Fibroblast of the aortic adventitia (primary cell): ENCODE measurements around the gene CERS6. TPM values are rescaled to one million over a fixed set of nuclear protein-coding genes. Genes with fewer than 3 reads are reported as not detected.

Experiments used
- DNase-seq: peaks from one replicate; pipeline ENCODE4 v3.0.0-alpha.2; 2010; ENCODE audit warnings: low read depth
- H3K4me3 ChIP-seq: 2 replicates; pipeline ENCODE4 v1.5.1; 2011; ENCODE audit warnings: low read depth, mild to moderate bottlenecking, control low read depth, low read length, moderate library complexity
- total RNA-seq: library from RNA; depleted of rRNA; stranded (reverse); fragments of >200 nt; gene quantifications from 2 replicates; pipeline ENCODE4 v1.2.3, GENCODE V29; 2012; ENCODE audit warnings: low replicate concordance
- TF ChIP-seq, protein P1 (sequence below): IDR thresholded peaks from 2 replicates; pipeline ENCODE4 v1.5.1; 2011; ENCODE audit warnings: mild to moderate bottlenecking, low read length, control low read depth, inconsistent platforms; ENCODE audit not compliant: insufficient read depth

CERS6 gene
- total RNA-seq, 1 donor: 14.2 TPM

DNA sequence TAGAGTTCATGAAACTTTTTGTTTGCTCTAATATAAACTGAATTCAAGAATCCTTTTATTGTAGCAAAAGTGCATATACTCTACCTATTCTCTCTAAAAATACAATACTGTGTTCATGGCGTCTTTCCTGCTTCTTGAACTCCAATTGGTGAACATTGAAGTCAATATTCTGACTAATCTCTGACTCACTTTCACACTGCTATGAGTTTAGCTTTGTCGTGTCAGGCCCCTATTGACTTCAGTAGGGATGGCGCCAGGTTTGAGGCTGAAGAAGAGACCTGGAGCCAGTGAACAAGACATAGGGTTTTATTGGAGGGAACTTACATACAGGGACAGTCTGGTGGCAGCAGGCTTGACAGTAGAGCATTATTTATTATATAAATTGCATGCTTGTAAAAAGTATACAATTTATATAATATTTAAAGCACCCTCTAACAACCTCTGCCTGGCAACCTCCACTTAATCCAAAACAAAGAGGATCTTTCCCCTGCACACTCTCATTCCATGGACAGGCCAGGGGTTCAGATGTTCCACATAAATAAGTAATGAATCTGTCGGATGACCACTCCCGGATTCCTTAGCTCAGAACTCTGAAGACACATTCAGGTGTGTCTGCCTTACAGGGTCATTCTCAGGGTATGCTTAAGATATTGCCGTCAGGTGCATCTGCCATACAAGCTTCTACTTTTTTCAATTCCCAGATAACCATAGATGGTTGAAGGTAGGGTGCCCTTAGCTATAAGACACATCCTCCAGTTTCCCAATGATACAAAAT lies 141.0 kb downstream of the CERS6 start:
- TF ChIP-seq, protein P1, sequence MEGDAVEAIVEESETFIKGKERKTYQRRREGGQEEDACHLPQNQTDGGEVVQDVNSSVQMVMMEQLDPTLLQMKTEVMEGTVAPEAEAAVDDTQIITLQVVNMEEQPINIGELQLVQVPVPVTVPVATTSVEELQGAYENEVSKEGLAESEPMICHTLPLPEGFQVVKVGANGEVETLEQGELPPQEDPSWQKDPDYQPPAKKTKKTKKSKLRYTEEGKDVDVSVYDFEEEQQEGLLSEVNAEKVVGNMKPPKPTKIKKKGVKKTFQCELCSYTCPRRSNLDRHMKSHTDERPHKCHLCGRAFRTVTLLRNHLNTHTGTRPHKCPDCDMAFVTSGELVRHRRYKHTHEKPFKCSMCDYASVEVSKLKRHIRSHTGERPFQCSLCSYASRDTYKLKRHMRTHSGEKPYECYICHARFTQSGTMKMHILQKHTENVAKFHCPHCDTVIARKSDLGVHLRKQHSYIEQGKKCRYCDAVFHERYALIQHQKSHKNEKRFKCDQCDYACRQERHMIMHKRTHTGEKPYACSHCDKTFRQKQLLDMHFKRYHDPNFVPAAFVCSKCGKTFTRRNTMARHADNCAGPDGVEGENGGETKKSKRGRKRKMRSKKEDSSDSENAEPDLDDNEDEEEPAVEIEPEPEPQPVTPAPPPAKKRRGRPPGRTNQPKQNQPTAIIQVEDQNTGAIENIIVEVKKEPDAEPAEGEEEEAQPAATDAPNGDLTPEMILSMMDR: no peak
- no peak for DNase-seq
- no peak overlapping the region for H3K4me3 ChIP-seq

DNA sequence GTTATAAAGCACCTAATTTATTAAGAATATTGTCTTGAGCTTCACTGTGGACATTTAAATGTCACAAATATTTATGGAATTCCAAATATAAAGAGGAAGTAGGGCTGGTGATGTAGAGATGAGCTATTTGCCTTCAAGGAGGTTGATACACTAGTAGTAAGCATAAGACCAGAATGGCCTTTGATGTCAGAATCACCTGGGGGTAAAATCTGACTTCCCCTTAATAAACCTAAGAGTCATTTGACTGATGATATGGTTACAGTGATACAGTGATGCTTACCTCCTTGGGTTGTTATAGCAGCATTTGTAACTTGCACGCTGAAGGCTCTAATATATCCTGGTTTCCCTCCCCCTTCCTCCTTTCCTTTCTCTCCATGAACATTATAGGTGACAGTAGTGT lies 143.7 kb downstream of the CERS6 start:
- H3K4me3 ChIP-seq: no peak overlapping the region
- no peak for DNase-seq
- TF ChIP-seq, protein P1: no peak

DNA sequence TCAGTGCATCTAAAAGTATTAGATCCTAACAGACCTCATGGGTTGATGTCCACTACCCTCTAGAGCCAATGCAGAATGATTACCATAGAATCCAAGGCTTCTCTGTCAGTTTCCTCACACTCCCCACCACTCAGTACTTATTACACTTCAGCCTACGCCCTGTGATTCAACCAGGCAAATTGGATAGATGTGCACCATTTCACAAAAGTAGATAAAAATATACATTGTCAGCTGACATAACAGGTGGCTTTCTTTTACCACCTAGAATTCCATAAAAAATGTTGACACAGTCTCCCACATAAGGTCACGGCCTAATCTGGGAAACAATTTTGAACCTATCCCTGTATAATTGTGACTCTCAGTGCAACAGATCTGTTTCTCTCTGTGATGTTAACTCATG lies 144.9 kb downstream of the CERS6 start:
- DNase-seq: no peak
- TF ChIP-seq, protein P1: no peak
- no peak overlapping the region for H3K4me3 ChIP-seq

DNA sequence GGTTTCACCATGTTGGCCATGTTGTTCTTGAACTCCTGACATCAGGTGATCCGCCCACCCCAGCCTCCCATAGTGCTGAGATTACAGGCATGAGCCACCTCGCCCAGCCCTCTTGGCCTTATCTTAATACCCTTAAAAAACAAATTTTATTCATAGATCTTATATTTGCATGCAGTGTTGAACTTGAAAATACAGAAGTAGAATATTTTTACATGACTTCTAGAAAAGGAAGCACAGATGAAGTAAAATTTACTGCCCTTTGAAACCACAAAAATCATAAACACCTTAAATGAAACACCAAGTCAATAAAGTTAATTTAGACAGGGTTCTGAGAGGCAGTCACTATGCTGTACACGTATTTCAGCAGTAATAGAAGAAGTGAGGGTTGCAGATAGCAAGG lies 145.7 kb downstream of the CERS6 start:
- H3K4me3 ChIP-seq: no peak overlapping the region
- no peak for DNase-seq
- TF ChIP-seq, protein P1: no peak

DNA sequence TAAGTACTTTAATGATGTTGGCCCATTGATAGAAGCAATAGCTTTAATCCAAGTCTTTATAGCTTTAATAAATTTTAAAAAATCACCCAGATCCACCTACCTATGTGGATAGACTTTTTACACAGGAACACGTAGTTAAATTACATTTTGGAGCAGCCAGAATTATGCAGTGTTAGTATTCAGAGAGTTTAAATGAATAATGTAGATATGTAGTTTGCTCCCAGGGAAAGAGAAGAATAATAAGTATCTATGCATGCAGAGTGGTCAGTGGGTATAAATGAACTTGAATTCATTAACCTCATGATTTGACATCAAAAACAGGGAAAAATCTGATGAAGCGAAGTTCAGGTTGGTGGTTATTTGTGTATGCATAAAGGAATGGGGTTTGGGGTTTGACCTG lies 146.3 kb downstream of the CERS6 start:
- H3K4me3 ChIP-seq: no peak overlapping the region
- TF ChIP-seq, protein P1: no peak
- DNase-seq: no peak

DNA sequence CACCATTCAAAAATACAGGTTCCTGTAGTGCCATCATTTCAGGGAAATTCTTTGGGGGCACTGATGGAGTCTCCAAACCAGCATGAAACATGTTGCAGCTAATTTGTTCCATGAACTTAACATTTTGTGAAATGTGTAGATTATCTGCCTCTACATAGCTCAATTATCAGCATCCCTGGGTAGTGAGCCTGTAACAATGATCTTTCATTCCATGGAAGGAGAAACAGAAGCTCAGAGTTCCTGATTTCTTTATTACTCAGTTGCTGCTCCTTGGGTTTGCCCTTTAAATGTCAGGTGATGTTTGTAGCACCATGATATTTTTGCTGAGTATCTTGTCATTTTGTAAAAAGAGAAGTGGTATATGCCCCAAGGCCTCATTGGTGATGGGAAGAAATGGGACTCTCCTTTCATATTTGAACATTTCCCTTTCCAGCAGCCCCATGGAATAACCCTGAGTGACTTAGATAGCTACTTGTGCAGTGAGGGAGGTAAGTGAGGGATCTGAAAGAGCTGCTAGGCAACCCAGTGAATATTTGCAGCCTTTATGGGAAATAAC lies 146.9 kb downstream of the CERS6 start:
- no peak overlapping the region for H3K4me3 ChIP-seq
- TF ChIP-seq, protein P1: no peak
- no peak for DNase-seq

DNA sequence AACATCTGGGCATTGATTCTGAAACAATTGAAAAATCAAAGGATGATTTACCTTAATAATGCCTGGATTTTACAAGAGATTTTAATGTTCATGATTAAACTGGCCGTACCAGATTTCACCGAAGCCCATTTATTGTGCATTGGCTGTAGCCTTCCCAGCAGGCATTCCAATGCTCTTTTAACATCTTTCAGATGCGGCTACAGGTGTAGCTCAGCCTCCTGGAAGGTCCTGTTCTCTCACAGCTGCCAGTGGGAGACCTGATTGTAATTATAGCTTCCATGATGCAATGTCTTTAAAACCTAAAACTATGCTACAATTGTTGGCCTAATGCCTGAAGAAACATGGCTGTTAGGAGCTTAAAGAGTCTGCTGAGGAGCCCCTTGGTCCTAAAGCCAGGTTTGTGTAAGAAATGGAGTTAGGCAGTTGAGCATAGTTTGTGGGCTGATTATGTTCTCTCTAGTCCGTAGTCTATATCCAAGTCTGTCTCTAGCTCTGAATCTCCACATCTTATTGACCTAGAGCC lies 147.4 kb downstream of the CERS6 start:
- no peak overlapping the region for H3K4me3 ChIP-seq
- DNase-seq: peak; percentile 32
- TF ChIP-seq, protein P1: no peak
